Neural crest cell (in vitro differentiated cells): ENCODE measurements around the gene TMEM38A. TPM values are rescaled to one million over a fixed set of nuclear protein-coding genes. Genes with fewer than 3 reads are reported as not detected.

Source experiments
- DNase-seq: peaks from one replicate; pipeline ENCODE4 v3.0.0; 2021; ENCODE audit warnings: low read depth, mixed read lengths, low spot score
- H3K27ac Mint-ChIP-seq: one replicate; pipeline ENCODE4 v1.8.0; 2021; ENCODE audit warnings: mild to moderate bottlenecking, mixed read lengths; ENCODE audit not compliant: unreplicated experiment
- H3K27me3 Mint-ChIP-seq: 2 replicates; pipeline ENCODE4 v1.8.0; 2021; ENCODE audit warnings: low read depth, mild to moderate bottlenecking, mixed read lengths
- H3K36me3 Mint-ChIP-seq: 2 replicates; pipeline ENCODE4 v1.8.0; 2021; ENCODE audit warnings: low read depth, mild to moderate bottlenecking, mixed read lengths
- H3K4me1 Mint-ChIP-seq: 2 replicates; pipeline ENCODE4 v1.8.0; 2021; ENCODE audit warnings: mixed read lengths
- H3K4me3 Mint-ChIP-seq: one replicate; pipeline ENCODE4 v1.8.0; 2021; ENCODE audit warnings: mild to moderate bottlenecking, mixed read lengths
- H3K9me3 Mint-ChIP-seq: 2 replicates; pipeline ENCODE4 v1.8.0; 2021; ENCODE audit warnings: mixed read lengths
- total RNA-seq: library from RNA; stranded (reverse); gene quantifications from 2 replicates; pipeline ENCODE4 v1.2.1, GENCODE V29; 2021
- TF ChIP-seq, protein P1 (sequence below): fragments of 200-600 bp; sonication (generic); conservative IDR thresholded peaks from 2 replicates; pipeline ENCODE4 v1.5.0; 2021; ENCODE audit warnings: antibody characterized with exemption, mild to moderate bottlenecking

The TMEM38A gene
- total RNA-seq, 1 donor from 2014 or later: 3.4 TPM

DNA sequence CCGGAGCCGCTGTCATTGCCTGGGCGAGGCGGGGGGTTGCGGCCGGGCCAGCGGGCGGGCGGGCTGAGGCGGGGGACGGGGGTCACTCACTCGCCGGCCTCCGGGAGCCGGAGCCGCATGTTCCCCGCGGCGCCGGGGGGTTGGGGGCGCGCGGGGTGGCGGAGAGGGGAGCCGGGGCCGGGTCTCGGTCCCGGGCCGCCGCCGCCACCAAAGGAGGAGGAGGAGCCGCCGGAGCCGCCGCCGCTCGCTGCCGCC lies 33.1 kb upstream of the TMEM38A start:
- DNase-seq: no peak
- Mint-ChIP-seq H3K27me3 (no peaks in the 10 kb centered on the region), H3K27ac (no peak overlapping the region), H3K4me3 (peak overlapping the region; percentile 99), H3K9me3 (no peaks in the 10 kb centered on the region), H3K4me1 (peaks cover 27% of the 10 kb centered on the region), H3K36me3 (peaks cover 5% of the 10 kb centered on the region)
- TF ChIP-seq, protein P1, sequence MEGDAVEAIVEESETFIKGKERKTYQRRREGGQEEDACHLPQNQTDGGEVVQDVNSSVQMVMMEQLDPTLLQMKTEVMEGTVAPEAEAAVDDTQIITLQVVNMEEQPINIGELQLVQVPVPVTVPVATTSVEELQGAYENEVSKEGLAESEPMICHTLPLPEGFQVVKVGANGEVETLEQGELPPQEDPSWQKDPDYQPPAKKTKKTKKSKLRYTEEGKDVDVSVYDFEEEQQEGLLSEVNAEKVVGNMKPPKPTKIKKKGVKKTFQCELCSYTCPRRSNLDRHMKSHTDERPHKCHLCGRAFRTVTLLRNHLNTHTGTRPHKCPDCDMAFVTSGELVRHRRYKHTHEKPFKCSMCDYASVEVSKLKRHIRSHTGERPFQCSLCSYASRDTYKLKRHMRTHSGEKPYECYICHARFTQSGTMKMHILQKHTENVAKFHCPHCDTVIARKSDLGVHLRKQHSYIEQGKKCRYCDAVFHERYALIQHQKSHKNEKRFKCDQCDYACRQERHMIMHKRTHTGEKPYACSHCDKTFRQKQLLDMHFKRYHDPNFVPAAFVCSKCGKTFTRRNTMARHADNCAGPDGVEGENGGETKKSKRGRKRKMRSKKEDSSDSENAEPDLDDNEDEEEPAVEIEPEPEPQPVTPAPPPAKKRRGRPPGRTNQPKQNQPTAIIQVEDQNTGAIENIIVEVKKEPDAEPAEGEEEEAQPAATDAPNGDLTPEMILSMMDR: no peak

- Mint-ChIP-seq H3K4me1 (peaks cover 27% of the 10 kb centered on the region), H3K36me3 (peaks cover 5% of the 10 kb centered on the region), H3K27ac (peak within 1 kb of the TSS; percentile 99), H3K27me3 (no peaks in the 10 kb centered on the region), H3K4me3 (peak within 1 kb of the TSS; percentile 99), H3K9me3 (no peaks in the 10 kb centered on the region)
- TF ChIP-seq, protein P1: no peak
- DNase-seq: peak; percentile 93
Observed at GRCh38 chr19:16628183-16628983, 32.6 kb upstream of the TMEM38A start, which contains the start of gene MED26. MED26 (minus strand) TSS chr19:16628204; CDS start chr19:16627943, 261 bp downstream.

DNA sequence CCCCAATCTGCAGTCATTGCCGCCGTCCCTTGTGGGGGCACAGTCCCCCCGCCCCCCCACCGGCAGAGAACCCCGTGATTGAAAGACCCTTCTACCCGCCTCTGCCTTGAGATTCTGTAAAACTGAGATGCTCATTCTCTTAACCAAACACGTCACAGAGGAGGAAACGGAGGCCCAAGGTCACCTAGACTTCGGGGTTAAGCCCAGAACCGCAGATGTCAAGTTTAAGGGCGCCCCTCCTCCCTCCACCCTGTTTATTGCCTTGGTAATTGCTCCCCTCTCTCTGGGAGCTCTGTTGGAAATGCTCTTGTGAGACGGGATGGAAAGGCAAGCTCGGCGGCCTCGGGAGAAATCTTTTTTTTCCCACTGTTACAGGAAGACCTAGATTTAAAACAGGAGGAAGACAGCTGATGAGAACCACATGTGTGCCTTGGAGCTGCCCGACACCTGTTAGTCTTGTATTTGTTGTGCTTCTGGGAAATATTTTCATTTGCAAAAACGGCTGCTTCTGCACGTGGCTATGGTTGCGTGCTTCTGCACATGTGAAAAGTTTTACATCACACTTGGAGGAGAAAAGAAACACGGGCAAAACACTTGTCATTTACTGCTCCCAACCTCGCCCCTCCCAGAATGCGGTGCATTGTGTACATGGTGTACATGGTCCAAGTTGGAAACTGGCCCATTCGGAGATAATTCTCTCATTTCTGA lies 31.8 kb upstream of the TMEM38A start:
- no peaks in the 10 kb centered on the region for H3K9me3 Mint-ChIP-seq
- H3K4me3 Mint-ChIP-seq: peak overlapping the region; percentile 99
- no peak for DNase-seq
- H3K4me1 Mint-ChIP-seq: peaks cover 27% of the 10 kb centered on the region
- H3K36me3 Mint-ChIP-seq: peaks cover 5% of the 10 kb centered on the region
- peak overlapping the region; percentile 86 for H3K27ac Mint-ChIP-seq
- no peaks in the 10 kb centered on the region for H3K27me3 Mint-ChIP-seq
- TF ChIP-seq, protein P1: no peak

GRCh38 chr19:16631465-16631864 lies 29.5 kb upstream of the TMEM38A start:
- Mint-ChIP-seq H3K36me3 (peaks cover 5% of the 10 kb centered on the region), H3K9me3 (no peaks in the 10 kb centered on the region), H3K4me3 (no peak overlapping the region), H3K4me1 (peaks cover 17% of the 10 kb centered on the region), H3K27me3 (no peaks in the 10 kb centered on the region), H3K27ac (no peak overlapping the region)
- DNase-seq: no peak
- TF ChIP-seq, protein P1: no peak

- peaks cover 7% of the 10 kb centered on the region for H3K36me3 Mint-ChIP-seq
- H3K4me3 Mint-ChIP-seq: no peak overlapping the region
- no peak for DNase-seq
- H3K4me1 Mint-ChIP-seq: no peaks in the 10 kb centered on the region
- no peaks in the 10 kb centered on the region for H3K27me3 Mint-ChIP-seq
- TF ChIP-seq, protein P1: no peak
- H3K9me3 Mint-ChIP-seq: no peaks in the 10 kb centered on the region
- H3K27ac Mint-ChIP-seq: peak overlapping the region; percentile 75
Observed at GRCh38 chr19:16637535-16637934, 23.4 kb upstream of the TMEM38A start.
